GM23338 (cell line): Measurements from ENCODE around the gene TCEAL1.

Experiments
- CREB1 ChIP-seq: fragments of 250-450 bp; sonication (Bioruptor Pico); IDR thresholded peaks from 2 replicates; pipeline ENCODE4 v1.5.0; 2020; ENCODE audit warnings: low read depth, mild to moderate bottlenecking, moderate library complexity
- CTCF ChIP-seq, 2 experiments: fragments of 200-600 bp in 1 of 2; sonication (generic) in 1 of 2; conservative IDR thresholded peaks; 2 replicates each; pipeline versions ENCODE4 v1.5.1 to v1.6.1; 2016 to 2017; ENCODE audit warnings: antibody characterized with exemption in 2 of 2, low read depth in 2 of 2, mild to moderate bottlenecking in 2 of 2, moderate library complexity in 1 of 2
- ETS1 ChIP-seq: IDR thresholded peaks from 2 replicates; pipeline ENCODE4 v1.6.1; 2016; ENCODE audit warnings: antibody characterized with exemption
- EZH2 ChIP-seq: fragments of 200-600 bp; sonication (generic); IDR thresholded peaks from one replicate; pipeline ENCODE4 v1.8.0; 2017; ENCODE audit warnings: antibody characterized with exemption, mild to moderate bottlenecking, low read depth; ENCODE audit not compliant: unreplicated experiment
- EZH2phosphoT487 ChIP-seq: fragments of 200-600 bp; sonication (generic); IDR thresholded peaks from one replicate; pipeline ENCODE4 v1.8.1; 2018; ENCODE audit warnings: antibody characterized with exemption; ENCODE audit not compliant: unreplicated experiment
- JUNB ChIP-seq: IDR thresholded peaks from one replicate; pipeline ENCODE4 v1.6.1; 2016; ENCODE audit warnings: antibody characterized with exemption; ENCODE audit not compliant: unreplicated experiment
- NANOG ChIP-seq: IDR thresholded peaks from 2 replicates; pipeline ENCODE4 v1.6.1; 2016; ENCODE audit warnings: antibody characterized with exemption, borderline replicate concordance
- POLR2AphosphoS5 ChIP-seq: IDR thresholded peaks from 2 replicates; pipeline ENCODE4 v1.6.1; 2016; ENCODE audit warnings: antibody characterized with exemption, low read depth
- REST ChIP-seq: IDR thresholded peaks from one replicate; pipeline ENCODE4 v1.6.1; 2018; ENCODE audit warnings: antibody characterized with exemption; ENCODE audit not compliant: unreplicated experiment
- ZNF114 ChIP-seq: fragments of 250-450 bp; sonication (Bioruptor Pico); IDR thresholded peaks from 2 replicates; pipeline ENCODE4 v1.5.0; 2020; ENCODE audit warnings: mild to moderate bottlenecking, moderate library complexity
- ZNF331 ChIP-seq: fragments of 250-450 bp; sonication (Bioruptor Pico); IDR thresholded peaks from 2 replicates; pipeline ENCODE4 v1.5.0; 2020; ENCODE audit warnings: low read depth, mild to moderate bottlenecking, moderate library complexity
- ZNF462 ChIP-seq: fragments of 250-450 bp; sonication (Bioruptor Pico); IDR thresholded peaks from 2 replicates; pipeline ENCODE4 v1.5.0; 2020; ENCODE audit warnings: mild to moderate bottlenecking, moderate library complexity

- TF ChIP-seq CTCF (conservative IDR thresholded peaks at IDR 0.05; ENCODE audit: low read depth in 2 of 2): no peak
- no peak for TF ChIP-seq EZH2
- no peak for TF ChIP-seq POLR2AphosphoS5
- TF ChIP-seq ZNF331 (CRISPR knock-in tag): no peak
- no peak for TF ChIP-seq REST
- TF ChIP-seq EZH2phosphoT487: no peak
- peak; percentile 48; the same call in 1 of the 2 replicates for TF ChIP-seq CREB1
- TF ChIP-seq JUNB: no peak
- no peak for TF ChIP-seq NANOG
- no peak for TF ChIP-seq ETS1
- TF ChIP-seq ZNF114: no peak
- no peak for TF ChIP-seq ZNF462 (CRISPR knock-in tag)
These were observed at the start of gene TCEAL1 for GRCh38 chrX:103628386-103629317.
